ENCODE data around the gene ZBTB20.

GRCh38 chr3:114893361-114893760 lies 253.7 kb downstream of the ZBTB20 start:
- no peak for TF ChIP-seq REST (IDR thresholded peaks at IDR 0.05; ENCODE audit: borderline replicate concordance)
- TF ChIP-seq CTCF (IDR thresholded peaks at IDR 0.05; ENCODE audit: poor library complexity, severe bottlenecking) = no peak

Measured in neural cell (in vitro differentiated cells).